H9 (cell line): ENCODE measurements around the gene CERS5. TPM values are rescaled to one million over a fixed set of nuclear protein-coding genes. Genes with fewer than 3 reads are reported as not detected.

ENCODE experiments used
- DNase-seq: peaks from one replicate; pipeline ENCODE4 v3.0.0-alpha.2; 2017
- H2AFZ ChIP-seq: one replicate; pipeline ENCODE4 v1.6.1; 2013; ENCODE audit warnings: mild to moderate bottlenecking, low read length, control low read depth, moderate library complexity
- H2AK5ac ChIP-seq: 2 replicates; pipeline ENCODE4 v1.6.1; 2013; ENCODE audit warnings: low read length, control low read depth, mixed read lengths; ENCODE audit not compliant: insufficient read length
- H2BK120ac ChIP-seq: one replicate; pipeline ENCODE4 v1.6.1; 2013; ENCODE audit warnings: low read depth, mild to moderate bottlenecking, low read length, control low read depth, inconsistent platforms; ENCODE audit not compliant: poor library complexity, severe bottlenecking
- H2BK12ac ChIP-seq: 2 replicates; pipeline ENCODE4 v1.6.1; 2013; ENCODE audit warnings: low read length, control low read depth, mixed read lengths, low read depth; ENCODE audit not compliant: insufficient read length
- H2BK15ac ChIP-seq: 2 replicates; pipeline ENCODE4 v1.6.1; 2013; ENCODE audit warnings: low read depth, low read length, control low read depth
- H2BK20ac ChIP-seq: one replicate; pipeline ENCODE4 v1.6.1; 2013; ENCODE audit warnings: low read depth, mild to moderate bottlenecking, low read length, control low read depth, inconsistent platforms; ENCODE audit not compliant: poor library complexity, severe bottlenecking
- H2BK5ac ChIP-seq: 2 replicates; pipeline ENCODE4 v1.6.1; 2013; ENCODE audit warnings: low read length, control low read depth, mixed read lengths; ENCODE audit not compliant: insufficient read length
- H3K14ac ChIP-seq: 2 replicates; pipeline ENCODE4 v1.6.1; 2013; ENCODE audit warnings: low read length, control low read depth; ENCODE audit not compliant: insufficient read depth
- H3K18ac ChIP-seq: 2 replicates; pipeline ENCODE4 v1.6.1; 2013; ENCODE audit warnings: low read depth, mild to moderate bottlenecking, mixed read lengths, low read length, control low read depth; ENCODE audit not compliant: insufficient read length
- H3K23ac ChIP-seq: 2 replicates; pipeline ENCODE4 v1.6.1; 2013; ENCODE audit warnings: low read length, control low read depth, mixed read lengths, low read depth; ENCODE audit not compliant: insufficient read length
- H3K23me2 ChIP-seq: 2 replicates; pipeline ENCODE4 v1.6.1; 2013; ENCODE audit warnings: low read depth, mild to moderate bottlenecking, mixed read lengths, low read length, control low read depth; ENCODE audit not compliant: insufficient read length, poor library complexity, severe bottlenecking
- H3K27ac ChIP-seq: 2 replicates; pipeline ENCODE4 v1.5.1; 2013; ENCODE audit warnings: low read length, control low read depth, mixed read lengths, low read depth; ENCODE audit not compliant: insufficient read length
- H3K27me3 ChIP-seq: 2 replicates; pipeline ENCODE4 v1.6.1; 2013; ENCODE audit warnings: low read length, control low read depth, inconsistent platforms; ENCODE audit not compliant: insufficient read depth
- H3K4ac ChIP-seq: 2 replicates; pipeline ENCODE4 v1.6.1; 2013; ENCODE audit warnings: low read depth, mild to moderate bottlenecking, control low read depth, inconsistent platforms, low read length, moderate library complexity
- H3K4me1 ChIP-seq: 2 replicates; pipeline ENCODE4 v1.6.1; 2013; ENCODE audit warnings: low read length, control low read depth, inconsistent platforms; ENCODE audit not compliant: insufficient read depth
- H3K4me2 ChIP-seq: 2 replicates; pipeline ENCODE4 v1.6.1; 2013; ENCODE audit warnings: low read length, control low read depth, mixed read lengths; ENCODE audit not compliant: insufficient read length, insufficient read depth
- H3K56ac ChIP-seq: 2 replicates; pipeline ENCODE4 v1.6.1; 2013; ENCODE audit warnings: low read depth, mild to moderate bottlenecking, mixed read lengths, low read length, control low read depth; ENCODE audit not compliant: insufficient read length
- H3K79me1 ChIP-seq: 2 replicates; pipeline ENCODE4 v1.6.1; 2013; ENCODE audit warnings: low read depth, mild to moderate bottlenecking, moderate library complexity, low read length, control low read depth, inconsistent platforms; ENCODE audit not compliant: insufficient read depth, poor library complexity, severe bottlenecking
- H3K79me2 ChIP-seq: 2 replicates; pipeline ENCODE4 v1.6.1; 2013; ENCODE audit warnings: low read length, control low read depth, inconsistent platforms; ENCODE audit not compliant: insufficient read depth
- H3K9ac ChIP-seq: 2 replicates; pipeline ENCODE4 v1.6.1; 2013; ENCODE audit warnings: low read length, control low read depth, mixed read lengths; ENCODE audit not compliant: insufficient read length; ENCODE audit errors: extremely low read depth
- H3K9me3 ChIP-seq: one replicate; pipeline ENCODE4 v1.6.1; 2013; ENCODE audit warnings: low read depth, low read length, inconsistent platforms; ENCODE audit not compliant: control insufficient read depth
- H3T11ph ChIP-seq: one replicate; pipeline ENCODE4 v1.6.1; 2013; ENCODE audit warnings: mild to moderate bottlenecking, low read length, control low read depth, inconsistent platforms
- H4K20me1 ChIP-seq: one replicate; pipeline ENCODE4 v1.6.1; 2013; ENCODE audit not compliant: control insufficient read depth, insufficient read length, insufficient read depth
- H4K5ac ChIP-seq: 2 replicates; pipeline ENCODE4 v1.6.1; 2013; ENCODE audit warnings: low read depth, mild to moderate bottlenecking, mixed read lengths, low read length, control low read depth; ENCODE audit not compliant: insufficient read length
- H4K8ac ChIP-seq: replicated peaks from 2 replicates; pipeline ENCODE4 v1.6.1; 2013; ENCODE audit warnings: low read length, control low read depth, mixed read lengths, low read depth; ENCODE audit not compliant: insufficient read length
- H4K91ac ChIP-seq: 2 replicates; pipeline ENCODE4 v1.6.1; 2013; ENCODE audit warnings: low read depth, mild to moderate bottlenecking, moderate library complexity, mixed read lengths, low read length, control low read depth; ENCODE audit not compliant: insufficient read length
- H3K27ac Mint-ChIP-seq, 3 experiments: 2 replicates in 2 of 3; 3 replicates in 1 of 3; pipeline ENCODE4 v1.8.0; 2020 to 2021; ENCODE audit warnings: mixed read lengths in 3 of 3, mild to moderate bottlenecking in 1 of 3, moderate library complexity in 1 of 3
- H3K27me3 Mint-ChIP-seq: 2 replicates; pipeline ENCODE4 v1.8.0; 2021; ENCODE audit warnings: low read depth, mild to moderate bottlenecking, moderate library complexity, mixed read lengths
- H3K36me3 Mint-ChIP-seq, 3 experiments: 2 replicates in 2 of 3; 3 replicates in 1 of 3; pipeline ENCODE4 v1.8.0; 2020 to 2021; ENCODE audit warnings: low read depth in 3 of 3, mixed read lengths in 3 of 3; ENCODE audit not compliant: insufficient read depth in 1 of 3
- H3K4me1 Mint-ChIP-seq, 2 experiments: 2 replicates each; pipeline ENCODE4 v1.8.0; 2020; ENCODE audit warnings: mixed read lengths in 2 of 2
- H3K4me3 Mint-ChIP-seq, 2 experiments: 2 replicates in 1 of 2; 3 replicates in 1 of 2; pipeline ENCODE4 v1.8.0; 2020 to 2021; ENCODE audit warnings: mild to moderate bottlenecking in 2 of 2, mixed read lengths in 2 of 2, moderate library complexity in 1 of 2
- H3K9me3 Mint-ChIP-seq, 2 experiments: 2 replicates in 1 of 2; 3 replicates in 1 of 2; pipeline ENCODE4 v1.8.0; 2020; ENCODE audit warnings: mild to moderate bottlenecking in 2 of 2, mixed read lengths in 2 of 2, moderate library complexity in 1 of 2
- CTCF ChIP-seq: fragments of 200-600 bp; sonication (generic); conservative IDR thresholded peaks from 3 replicates; pipeline ENCODE4 v1.8.0; 2021; ENCODE audit warnings: antibody characterized with exemption, mild to moderate bottlenecking
- WGBS: extraction: QIAGEN DNeasy Blood & Tissue Kit; methylation state at CpG from one replicate; pipeline ENCODE4 v1.1.7; 2013; ENCODE audit warnings: missing lambda C conversion rate, low lambda C conversion rate, mixed read lengths; ENCODE audit not compliant: insufficient read length; ENCODE audit errors: extremely low coverage; 5-methylcytosine and 5-hydroxymethylcytosine counted together
- total RNA-seq: library from RNA; stranded (reverse); gene quantifications from 2 replicates; pipeline ENCODE4 v1.2.1, GENCODE V29; 2021

The CERS5 gene
- total RNA-seq, 1 experiment from 2014 or later: 68.8 TPM

GRCh38 chr12:50110127-50110761 is 56.9 kb downstream of the CERS5 start:
- H3K56ac ChIP-seq: no peak overlapping the region
- H2BK5ac ChIP-seq: no peak overlapping the region
- no peak overlapping the region for H3T11ph ChIP-seq
- no peak overlapping the region for H4K91ac ChIP-seq
- H3K4me2 ChIP-seq: no peak overlapping the region
- no peak for DNase-seq
- Mint-ChIP-seq H3K4me3 (peak overlapping the region; percentile 36 to 60; a peak in 3 of 5 replicates), H3K36me3 (no peaks in the 10 kb centered on the region; a peak in 1 of 7 replicates), H3K9me3 (no peaks in the 10 kb centered on the region), H3K4me1 (peaks cover 15 to 26% of the 10 kb centered on the region in 2 experiments), H3K27ac (peak overlapping the region in 2 of 3 experiments; percentile 70 to 93; a peak in 3 of 7 replicates), H3K27me3 (no peaks in the 10 kb centered on the region; the same call in 1 of the 2 replicates)
- H2BK15ac ChIP-seq: no peak overlapping the region
- no peak for TF ChIP-seq CTCF
- no peaks in the 10 kb centered on the region for H3K79me2 ChIP-seq
- H3K14ac ChIP-seq: no peak overlapping the region
- H3K9me3 ChIP-seq: no peaks in the 10 kb centered on the region
- H2AFZ ChIP-seq: no peak overlapping the region
- no peaks in the 10 kb centered on the region for H4K20me1 ChIP-seq
- H4K8ac ChIP-seq: no peak overlapping the region
- no peak overlapping the region for H3K9ac ChIP-seq
- H3K18ac ChIP-seq: no peak overlapping the region
- H4K5ac ChIP-seq: no peak overlapping the region
- no peak overlapping the region for H3K4ac ChIP-seq
- no peak overlapping the region for H2BK20ac ChIP-seq
- no peak overlapping the region for H2AK5ac ChIP-seq
- H3K23me2 ChIP-seq: peaks cover 3% of the 10 kb centered on the region
- H3K27ac ChIP-seq: no peak overlapping the region
- no CpG with 5 or more reads among the region's 8 CpGs for WGBS
- no peaks in the 10 kb centered on the region for H3K27me3 ChIP-seq
- peaks cover 10% of the 10 kb centered on the region; the same call in 1 of the 2 replicates for H3K4me1 ChIP-seq
- no peak overlapping the region for H2BK12ac ChIP-seq
- H3K79me1 ChIP-seq: no peaks in the 10 kb centered on the region
- no peak overlapping the region for H2BK120ac ChIP-seq
- no peak overlapping the region for H3K23ac ChIP-seq
